GM13977 (cell line): ENCODE data around the gene CTNND2.

ENCODE experiments used
- DNase-seq: peaks from one replicate; pipeline ENCODE4 v3.0.0; 2012; ENCODE audit warnings: low spot score
- CTCF ChIP-seq: IDR thresholded peaks from 2 replicates; pipeline ENCODE4 v1.5.1; 2012; ENCODE audit warnings: mild to moderate bottlenecking, control low read depth; ENCODE audit not compliant: insufficient read depth; ENCODE audit errors: extremely low read depth, missing control alignments
- in situ Hi-C: fragments of 300-500 bp; cut with MboI; formaldehyde crosslinking; loops from one replicate; pipeline ENCODE4 v1.12.0; 2022; ENCODE audit warnings: low sequenced_read_pairs, low pct_unique_long_range_greater_than_20kb, mixed read lengths, inconsistent platforms; ENCODE audit not compliant: unreplicated experiment

The CTNND2 gene

GRCh38 chr5:10990634-10991033, 913.6 kb downstream of the CTNND2 start:
- DNase-seq: no peak
- no peak for TF ChIP-seq CTCF
- in situ Hi-C loops: no loop called here

GRCh38 chr5:10989577-10990263, 914.5 kb downstream of the CTNND2 start:
- in situ Hi-C loops: no loop called here
- no peak for TF ChIP-seq CTCF
- no peak for DNase-seq

GRCh38 chr5:10988622-10989021, 915.6 kb downstream of the CTNND2 start:
- in situ Hi-C loops: no loop called here
- DNase-seq: no peak
- no peak for TF ChIP-seq CTCF

- peak; percentile 77 for DNase-seq
- TF ChIP-seq CTCF: peak; percentile 90
- in situ Hi-C loops: no loop called here
Observed at GRCh38 chr5:10987925-10988504, 916.2 kb downstream of the CTNND2 start.

GRCh38 chr5:10987276-10987924, 916.8 kb downstream of the CTNND2 start:
- DNase-seq: no peak
- in situ Hi-C loops: no loop called here
- TF ChIP-seq CTCF: no peak

- DNase-seq: no peak
- TF ChIP-seq CTCF: no peak
- in situ Hi-C loops: no loop called here
Observed at GRCh38 chr5:10985721-10986110, 918.5 kb downstream of the CTNND2 start.
